HG02938 (cell line): Measurements from ENCODE around the gene NCKIPSD.

Experiments used
- ATAC-seq: cut with Tn5 transposase; IDR thresholded peaks from one replicate; pipeline ENCODE4 v1.9.1; 2021; ENCODE audit warnings: mild to moderate bottlenecking, moderate library complexity; ENCODE audit not compliant: unreplicated experiment

The NCKIPSD gene

DNA sequence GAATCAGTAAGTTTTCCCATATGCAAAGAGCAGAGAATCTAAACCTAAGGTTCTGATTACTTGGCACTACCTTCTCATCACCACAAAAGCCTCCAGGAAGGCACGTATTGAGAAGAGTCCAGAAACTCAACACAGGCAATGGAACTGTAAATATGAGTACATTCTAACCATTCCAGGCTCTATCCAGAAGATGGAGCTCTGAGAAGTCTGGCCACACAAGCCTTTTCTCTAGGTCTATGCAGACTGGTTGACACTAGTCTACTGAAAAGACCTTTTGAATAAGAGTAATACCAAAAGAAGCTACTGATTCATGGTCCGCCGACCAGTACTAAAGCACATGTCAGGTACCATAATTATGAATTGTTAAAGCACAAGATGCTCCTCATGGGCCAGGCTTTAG, 12.2 kb upstream of the NCKIPSD start:
- no peak for ATAC-seq

GRCh38 chr3:48696601-48697000, 10.9 kb upstream of the NCKIPSD start:
- ATAC-seq, result no peak

DNA sequence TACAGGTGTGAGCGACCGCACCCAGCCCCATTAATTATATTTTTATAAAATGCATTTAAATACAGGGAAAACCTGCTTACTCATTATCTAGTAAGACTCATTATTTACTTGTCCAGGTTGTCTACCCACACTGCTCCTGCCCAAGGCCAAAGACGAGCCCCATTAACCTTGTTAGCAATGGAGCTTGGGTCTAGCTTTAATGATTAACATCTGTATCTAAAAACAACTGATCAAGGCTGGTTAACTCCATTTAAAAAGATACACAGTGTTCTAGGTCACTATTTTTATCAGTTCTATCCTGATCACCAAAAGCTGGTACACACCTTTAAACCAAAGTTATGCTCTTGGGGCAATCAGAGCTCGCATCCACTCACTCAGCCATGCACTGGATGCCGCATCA, 10.4 kb upstream of the NCKIPSD start:
- ATAC-seq, result no peak

DNA sequence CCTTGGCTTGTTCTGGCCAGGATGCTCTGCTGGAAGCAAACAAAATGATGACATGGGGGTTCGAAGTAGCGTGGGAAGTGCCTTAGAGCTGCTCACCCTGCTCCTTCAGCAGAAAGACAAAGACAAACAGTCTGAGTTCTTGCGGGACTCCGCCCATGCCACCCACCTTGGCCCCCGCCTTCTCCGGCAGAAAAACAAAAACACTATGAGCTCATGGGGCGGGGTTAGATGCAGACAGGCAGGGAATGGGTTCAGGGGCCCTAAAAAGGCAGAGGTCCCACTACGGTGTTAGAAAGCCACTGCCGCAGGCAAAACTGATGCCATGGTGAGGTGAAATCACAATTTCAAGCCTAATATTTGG, 9.7 kb upstream of the NCKIPSD start:
- ATAC-seq, result no peak

- no peak for ATAC-seq
Observed at GRCh38 chr3:48694610-48695392, 9.1 kb upstream of the NCKIPSD start.

DNA sequence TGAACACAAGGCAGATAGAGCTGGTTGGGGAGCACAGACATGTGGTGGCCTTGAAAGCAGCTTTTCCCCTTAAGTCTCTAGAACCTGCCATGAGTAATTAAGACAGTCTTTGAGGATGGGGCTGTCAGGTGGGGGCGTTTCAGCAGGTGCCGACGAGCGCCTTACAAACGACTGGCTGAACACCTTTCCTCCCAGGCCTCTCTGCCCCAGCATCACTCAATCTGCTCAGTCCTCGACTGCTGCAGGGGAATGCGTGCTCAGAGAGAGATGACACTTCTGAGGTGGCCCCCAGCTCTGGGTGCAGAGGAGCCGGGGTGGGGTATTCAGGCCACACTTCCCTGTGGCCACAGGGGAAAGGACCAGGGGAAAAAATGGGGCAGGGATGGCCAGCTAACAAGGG, 8.1 kb upstream of the NCKIPSD start:
- ATAC-seq, result no peak

DNA sequence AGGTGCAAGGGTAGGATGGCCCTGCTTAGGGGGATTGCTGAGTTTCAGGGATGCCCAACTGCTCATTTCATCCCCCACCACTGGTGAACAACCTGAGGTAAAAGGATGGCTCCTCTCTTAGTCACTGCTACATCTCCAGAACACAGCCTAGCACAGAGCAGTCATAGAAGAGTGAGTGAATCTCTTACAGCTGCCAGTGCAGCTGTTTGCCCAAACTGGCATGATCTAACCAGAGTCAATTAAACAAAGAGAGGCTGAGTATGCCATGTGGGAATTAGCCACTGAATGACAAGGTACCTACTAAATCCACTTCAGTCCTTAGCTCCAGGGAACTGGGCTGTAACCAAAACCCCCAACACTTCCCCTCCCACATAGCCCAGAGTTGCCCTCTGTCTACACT, 6.8 kb upstream of the NCKIPSD start:
- no peak for ATAC-seq

DNA sequence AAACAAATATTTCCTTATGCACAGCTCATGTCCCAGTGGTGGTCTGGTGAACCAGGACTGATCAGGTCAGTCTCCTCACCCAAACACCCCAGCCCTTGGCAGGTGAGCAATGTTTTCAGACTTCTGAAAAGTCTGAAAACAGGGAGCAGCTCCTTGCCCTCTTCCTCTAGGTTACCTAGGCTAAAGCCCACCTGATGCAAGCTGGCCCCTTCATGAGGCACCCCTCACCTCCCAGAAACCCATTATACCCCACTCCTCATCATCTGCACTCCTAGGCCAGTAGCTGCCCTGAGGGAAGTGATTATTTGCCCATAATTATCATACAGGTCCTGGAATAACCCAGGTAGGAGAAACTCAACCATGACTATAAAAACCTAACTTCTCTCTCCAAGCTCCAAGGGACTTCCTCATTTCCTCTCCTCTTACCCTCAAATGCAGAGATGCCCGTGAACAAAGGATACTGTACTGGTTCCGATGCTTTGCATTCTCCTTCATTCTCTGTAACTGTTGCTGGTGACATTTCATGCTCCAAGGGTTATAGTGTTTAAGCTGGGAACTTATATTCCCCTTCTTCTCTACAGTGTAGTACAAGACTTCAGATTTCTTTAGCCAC, 5.2 kb upstream of the NCKIPSD start:
- ATAC-seq, result no peak

DNA sequence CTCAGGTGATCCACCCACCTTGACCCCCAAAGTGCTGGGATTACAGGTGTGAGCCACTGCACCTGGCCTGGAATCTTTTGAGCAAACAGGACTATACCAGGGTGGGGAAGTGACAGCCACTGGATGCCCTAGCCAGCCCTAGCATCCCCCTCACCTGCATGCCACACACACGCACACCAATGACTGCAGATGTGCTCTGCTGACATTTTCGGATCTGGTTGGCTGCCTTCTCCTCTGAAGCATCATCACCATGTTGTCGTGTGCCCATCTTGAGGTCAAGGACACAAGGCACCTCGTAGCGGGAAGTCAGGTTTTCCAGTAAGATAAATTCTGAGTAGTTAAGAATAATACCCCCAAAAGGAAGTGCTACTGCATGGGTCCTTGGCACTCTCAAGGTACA, 3.7 kb upstream of the NCKIPSD start:
- ATAC-seq, result no peak

GRCh38 chr3:48688737-48689075, 3.0 kb upstream of the NCKIPSD start:
- ATAC-seq, result no peak

DNA sequence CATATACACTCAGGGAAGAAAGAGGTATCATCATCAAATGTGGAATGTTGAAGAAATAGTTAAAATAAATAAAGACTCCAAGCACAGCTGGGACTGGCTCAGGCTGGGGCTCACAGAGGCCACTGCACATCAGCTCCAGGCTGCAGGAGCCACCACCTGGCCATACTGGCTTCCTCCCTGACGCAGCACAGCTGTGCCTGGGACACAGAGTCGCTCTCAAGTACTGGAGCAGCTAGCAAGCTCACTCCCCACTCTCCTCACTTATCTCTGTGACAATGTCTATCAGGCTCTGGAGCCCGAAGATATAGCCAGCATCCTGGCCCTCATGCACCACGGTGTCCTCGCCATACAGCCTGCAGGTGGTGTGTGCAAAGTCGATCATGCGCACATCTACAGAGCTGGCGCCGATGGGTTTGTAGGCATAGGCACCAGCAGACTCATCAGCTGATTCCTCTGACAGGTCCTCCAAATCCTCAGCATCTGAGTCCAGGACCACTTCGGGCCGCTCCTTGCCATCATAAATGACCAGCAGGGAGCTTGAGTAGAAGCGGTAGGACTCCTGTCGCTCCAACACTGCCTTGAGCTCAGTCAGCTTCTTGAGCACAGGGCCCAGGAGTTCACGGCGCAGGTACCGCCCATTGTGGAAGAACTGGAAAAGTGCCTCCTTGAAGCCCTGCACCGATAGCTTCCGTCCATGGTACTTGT, 2.5 kb upstream of the NCKIPSD start:
- ATAC-seq, result no peak

DNA sequence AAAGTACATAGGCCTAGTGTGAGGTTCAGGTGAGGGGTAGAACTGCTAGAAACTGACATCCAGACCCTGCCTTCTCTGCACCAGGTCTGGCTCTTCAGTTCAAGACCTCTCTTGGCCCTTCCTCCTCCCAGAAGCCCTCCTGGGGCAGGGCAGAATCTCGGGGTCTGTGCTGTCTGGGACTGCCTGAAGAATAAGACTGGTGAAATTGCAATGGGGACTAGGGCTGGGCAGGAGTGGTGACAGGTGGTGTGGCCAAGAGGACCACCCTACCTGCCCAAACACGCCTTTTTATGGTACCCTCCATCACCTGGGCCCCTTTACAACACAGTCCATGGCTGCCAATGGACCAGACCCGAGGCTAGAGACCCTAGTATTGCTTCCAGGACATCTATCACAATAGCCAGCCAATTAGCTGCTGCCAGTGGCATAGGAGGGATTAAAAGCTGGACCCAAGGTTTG, 1.5 kb upstream of the NCKIPSD start:
- no peak for ATAC-seq

DNA sequence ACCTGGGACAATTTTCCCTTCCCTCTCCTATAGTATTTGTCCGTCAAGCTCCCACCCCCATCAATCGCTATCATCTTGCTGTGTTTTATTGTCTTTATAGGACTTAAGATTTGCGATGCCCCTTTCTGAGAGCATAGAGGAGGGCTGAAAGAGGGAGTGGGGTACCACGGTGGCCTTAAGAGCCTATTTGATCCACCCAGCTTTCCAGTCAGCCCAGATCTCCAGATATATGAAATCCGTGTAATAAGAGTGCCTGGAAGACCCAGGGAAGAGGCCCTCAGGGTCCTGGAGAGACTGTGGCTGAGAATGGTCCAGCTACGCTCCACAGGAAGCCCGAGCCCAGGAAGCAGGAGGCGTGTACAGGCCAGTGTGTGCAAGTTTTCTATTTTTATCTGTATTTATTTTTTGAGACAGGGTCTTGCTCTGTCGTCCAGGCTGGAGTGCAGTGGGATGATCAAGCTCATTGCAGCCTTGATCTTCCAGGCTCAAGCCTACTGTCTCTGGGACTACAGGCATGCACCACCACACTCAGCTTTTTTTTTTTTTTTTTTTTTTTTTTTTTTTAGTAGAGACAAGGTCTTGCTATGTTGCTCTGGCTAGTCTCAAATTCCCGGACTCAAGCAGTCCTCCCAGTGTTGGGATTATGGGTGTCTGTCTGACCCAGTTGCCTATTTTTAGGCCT, 964 bp upstream of the NCKIPSD start:
- ATAC-seq, result no peak

DNA sequence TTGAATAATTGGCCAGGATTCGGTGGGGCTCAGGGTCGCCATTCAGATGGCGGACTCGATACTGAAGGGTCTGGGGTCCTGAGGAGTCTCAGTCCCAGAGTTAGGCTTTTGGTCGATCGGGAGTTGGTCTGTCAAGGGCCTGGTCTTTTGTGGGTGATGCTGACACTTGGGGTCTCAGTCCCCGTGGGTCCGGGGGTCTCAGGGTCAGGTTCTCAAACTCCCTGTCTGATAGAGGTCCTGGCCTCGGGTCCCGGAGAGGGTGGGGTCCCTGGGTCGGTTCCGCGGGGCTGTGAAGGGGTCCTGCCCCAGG, 467 bp downstream of the NCKIPSD start:
- ATAC-seq, result no peak

GRCh38 chr3:48684480-48685143, 1.1 kb downstream of the NCKIPSD start:
- no peak for ATAC-seq

DNA sequence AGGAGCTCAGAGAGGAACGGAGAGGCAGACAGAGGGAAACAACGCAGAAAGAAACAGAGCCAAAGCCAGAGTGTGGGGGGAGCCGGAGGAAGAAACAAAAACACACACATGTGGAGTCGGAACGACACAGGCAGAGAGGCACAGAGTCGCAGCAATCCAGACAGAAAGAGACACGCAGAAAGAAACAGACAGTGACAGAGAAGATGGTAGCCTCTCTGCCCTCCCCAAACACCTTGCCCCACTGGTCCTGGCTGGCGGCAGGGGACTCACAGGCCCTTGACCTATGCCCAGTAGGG, 1.7 kb downstream of the NCKIPSD start:
- no peak for ATAC-seq

DNA sequence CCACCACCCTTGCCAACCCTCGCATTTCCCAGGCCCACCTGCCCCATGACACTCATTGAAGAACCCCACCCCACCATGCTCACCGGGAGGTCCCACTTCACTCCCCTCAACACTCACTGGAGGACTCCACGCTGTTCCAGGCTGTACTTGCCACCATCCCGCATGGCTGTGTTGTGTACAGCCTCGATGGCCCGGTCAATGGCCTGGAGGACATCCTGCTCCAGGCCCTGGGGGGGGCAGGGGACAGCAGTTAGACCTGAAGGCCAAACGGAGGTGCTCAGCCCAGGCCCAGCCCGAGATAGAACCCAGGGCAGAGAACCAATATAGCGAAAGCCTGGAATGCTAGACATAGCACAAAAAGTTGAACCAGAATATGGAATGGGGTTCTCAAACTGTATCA, 2.9 kb downstream of the NCKIPSD start:
- ATAC-seq, result no peak

DNA sequence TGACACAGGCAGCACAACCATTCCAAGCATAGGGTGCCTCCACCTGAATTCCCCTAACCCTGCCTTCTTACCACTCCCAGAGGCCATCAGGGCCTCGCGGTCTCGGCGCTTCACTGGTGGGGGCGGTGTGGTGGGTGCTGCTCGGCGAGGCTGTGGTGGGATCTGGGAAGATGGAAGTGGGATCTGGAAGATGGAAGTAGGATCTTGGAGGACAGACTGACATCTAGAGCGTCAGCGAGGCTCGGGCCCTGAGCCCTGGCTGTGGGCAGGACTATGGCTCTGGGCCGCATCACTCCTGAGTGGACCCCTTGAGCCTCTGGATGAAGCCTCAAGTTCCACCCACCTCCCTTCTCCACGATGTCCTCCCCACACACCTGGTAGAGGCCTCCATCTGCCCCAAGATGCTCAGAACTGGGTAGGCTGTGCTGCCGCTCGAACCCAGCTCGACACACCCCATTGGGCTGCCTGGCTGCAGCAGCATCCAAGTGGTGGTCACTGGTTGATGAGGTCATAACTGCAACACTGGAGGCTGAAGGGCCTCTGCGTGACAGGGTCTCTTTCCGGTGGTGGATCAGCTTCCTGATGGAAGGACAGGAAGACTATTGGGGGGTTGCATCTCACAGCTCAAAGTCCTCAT, 3.6 kb downstream of the NCKIPSD start:
- ATAC-seq, result no peak

GRCh38 chr3:48681541-48681880, 4.2 kb downstream of the NCKIPSD start:
- ATAC-seq, result no peak

- no peak for ATAC-seq
Observed at GRCh38 chr3:48680811-48681540, 4.7 kb downstream of the NCKIPSD start.
